Measurements from ENCODE around the gene PLCG2.
A peak's percentile ranks its signal among the peaks of the same experiment; 100 is the strongest.
"Not testable (repeated sequence)": the region's sequence is repeated elsewhere in the genome, so short reads cannot be mapped to it uniquely, and the experiment has no call there.

PLCG2 gene

GRCh38 chr16:81868057-81868748 lies 89.1 kb downstream of the PLCG2 start:
- no peak overlapping the region for H3K27ac ChIP-seq
- no peak for TF ChIP-seq ZFX (IDR thresholded peaks at IDR 0.05; ENCODE audit: borderline replicate concordance)
- TF ChIP-seq, protein P1, sequence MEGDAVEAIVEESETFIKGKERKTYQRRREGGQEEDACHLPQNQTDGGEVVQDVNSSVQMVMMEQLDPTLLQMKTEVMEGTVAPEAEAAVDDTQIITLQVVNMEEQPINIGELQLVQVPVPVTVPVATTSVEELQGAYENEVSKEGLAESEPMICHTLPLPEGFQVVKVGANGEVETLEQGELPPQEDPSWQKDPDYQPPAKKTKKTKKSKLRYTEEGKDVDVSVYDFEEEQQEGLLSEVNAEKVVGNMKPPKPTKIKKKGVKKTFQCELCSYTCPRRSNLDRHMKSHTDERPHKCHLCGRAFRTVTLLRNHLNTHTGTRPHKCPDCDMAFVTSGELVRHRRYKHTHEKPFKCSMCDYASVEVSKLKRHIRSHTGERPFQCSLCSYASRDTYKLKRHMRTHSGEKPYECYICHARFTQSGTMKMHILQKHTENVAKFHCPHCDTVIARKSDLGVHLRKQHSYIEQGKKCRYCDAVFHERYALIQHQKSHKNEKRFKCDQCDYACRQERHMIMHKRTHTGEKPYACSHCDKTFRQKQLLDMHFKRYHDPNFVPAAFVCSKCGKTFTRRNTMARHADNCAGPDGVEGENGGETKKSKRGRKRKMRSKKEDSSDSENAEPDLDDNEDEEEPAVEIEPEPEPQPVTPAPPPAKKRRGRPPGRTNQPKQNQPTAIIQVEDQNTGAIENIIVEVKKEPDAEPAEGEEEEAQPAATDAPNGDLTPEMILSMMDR (IDR thresholded peaks at IDR 0.05) = no peak

DNA sequence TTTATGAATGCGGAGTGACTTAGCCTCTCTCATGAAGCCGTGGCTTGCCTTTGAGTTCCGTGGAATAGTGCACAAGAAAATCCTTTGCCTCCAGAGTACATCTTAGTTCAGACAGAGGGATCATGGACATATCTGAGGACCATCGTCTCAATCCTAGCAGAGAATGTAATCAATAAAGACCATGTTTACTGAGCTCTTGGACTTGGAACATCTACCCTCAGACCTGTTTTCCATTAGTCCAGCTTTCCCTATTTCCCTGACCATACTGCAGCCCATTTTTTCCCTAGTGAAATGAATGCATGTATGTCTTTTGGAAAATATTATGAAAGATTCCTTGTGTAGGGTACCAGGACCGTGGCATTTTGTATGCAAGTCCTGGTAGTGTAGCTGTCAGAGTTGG lies 90.2 kb downstream of the PLCG2 start:
- no peak overlapping the region for H3K27ac ChIP-seq
- TF ChIP-seq, protein P1 (IDR thresholded peaks at IDR 0.05) = no peak

DNA sequence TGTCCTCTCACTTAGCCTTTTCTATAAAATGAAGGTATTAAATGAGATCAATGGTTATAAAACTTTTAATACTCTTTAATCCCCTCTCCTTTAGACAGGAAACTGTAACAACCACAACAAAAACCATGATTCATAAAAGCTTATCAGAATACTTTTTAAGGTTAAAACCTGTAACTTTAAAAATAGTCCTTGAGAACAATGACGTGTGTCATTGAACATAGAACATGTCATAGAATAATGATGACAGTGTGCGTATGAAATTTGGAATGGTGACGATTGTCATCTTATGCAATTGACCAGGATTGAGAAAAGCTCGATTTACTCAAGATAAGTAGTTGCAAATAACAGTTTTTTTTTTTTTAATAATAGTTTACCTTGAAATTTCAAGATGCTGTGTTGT lies 94.1 kb downstream of the PLCG2 start:
- TF ChIP-seq, protein P1 (IDR thresholded peaks at IDR 0.05) = no peak
- TF ChIP-seq ZFX (IDR thresholded peaks at IDR 0.05; ENCODE audit: borderline replicate concordance) = no peak

GRCh38 chr16:81873843-81874752 lies 95.0 kb downstream of the PLCG2 start:
- H3K27ac ChIP-seq = no peak overlapping the region
- TF ChIP-seq ZFX (IDR thresholded peaks at IDR 0.05; ENCODE audit: borderline replicate concordance) = no peak
- TF ChIP-seq, protein P1 (IDR thresholded peaks at IDR 0.05) = peak; percentile 88

More for the DNA sequence above, 94.1 kb downstream of the PLCG2 start:
- H3K27ac ChIP-seq = no peak overlapping the region

DNA sequence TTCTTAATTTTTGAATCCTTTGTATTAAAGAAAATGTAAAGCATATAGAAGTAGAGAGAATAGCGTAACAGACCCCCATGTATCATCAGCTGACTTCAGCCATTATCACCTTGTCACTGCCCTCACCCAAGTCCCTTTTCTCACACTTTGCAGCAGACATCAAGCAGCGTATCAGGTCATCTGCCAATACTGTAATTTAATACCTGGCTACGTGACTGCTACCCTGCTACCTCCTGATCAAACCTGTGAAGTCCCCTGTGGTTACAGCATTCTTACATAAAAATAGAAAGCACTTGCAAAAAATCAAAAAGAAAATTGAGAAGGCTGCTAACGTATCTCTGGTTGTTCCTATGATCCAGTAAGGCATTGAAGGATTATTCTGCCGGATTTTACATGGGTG lies 96.4 kb downstream of the PLCG2 start:
- no peak for TF ChIP-seq ZFX (IDR thresholded peaks at IDR 0.05; ENCODE audit: borderline replicate concordance)
- TF ChIP-seq, protein P1 (IDR thresholded peaks at IDR 0.05) = no peak
- no peak overlapping the region for H3K27ac ChIP-seq

- H3K27ac ChIP-seq = no peak overlapping the region
- TF ChIP-seq, protein P1 (IDR thresholded peaks at IDR 0.05) = no peak
- TF ChIP-seq ZFX (IDR thresholded peaks at IDR 0.05; ENCODE audit: borderline replicate concordance) = no peak
Measured at GRCh38 chr16:81876273-81876900, 97.3 kb downstream of the PLCG2 start.

DNA sequence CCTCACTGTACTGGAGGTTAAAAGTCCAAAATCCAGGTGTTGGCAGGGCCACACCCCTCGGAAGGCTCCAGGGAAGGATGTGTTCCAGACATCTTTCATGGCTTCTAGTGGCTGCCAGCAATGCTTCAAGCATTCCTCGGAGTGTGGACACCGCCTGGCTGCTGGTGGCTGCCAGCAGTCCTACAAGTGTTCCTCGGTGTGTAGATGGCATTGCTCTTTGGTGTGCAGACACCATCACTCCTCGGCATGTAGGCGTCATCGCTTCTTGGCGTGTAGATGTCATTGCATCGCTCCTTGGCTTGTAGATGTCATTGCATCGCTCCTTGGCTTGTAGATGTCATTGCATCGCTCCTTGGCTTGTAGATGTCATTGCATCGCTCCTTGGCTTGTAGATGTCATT lies 98.4 kb downstream of the PLCG2 start:
- not testable (repeated sequence) for H3K27ac ChIP-seq
